Endometrial microvascular endothelial cells (primary cell): ENCODE data around the gene SLC16A8. TPM values are rescaled to one million over a fixed set of nuclear protein-coding genes. Genes with fewer than 3 reads are reported as not detected.
"Not testable (repeated sequence)": the region's sequence is repeated elsewhere in the genome, so short reads cannot be mapped to it uniquely, and the experiment has no call there.

Source experiments
- in situ Hi-C: cut with HindIII; loops from 2 replicates; pipeline ENCODE4 v1.10.0; 2017; ENCODE audit warnings: low sequenced_read_pairs, low pct_unique_long_range_greater_than_20kb; ENCODE audit errors: inconsistent ontology term
- total RNA-seq: library from RNA; depleted of rRNA; stranded (reverse); fragments of >200 nt; gene quantifications from one replicate; pipeline ENCODE4 v1.2.3, GENCODE V29; 2015; ENCODE audit errors: inconsistent ontology term

The SLC16A8 gene, protein sequence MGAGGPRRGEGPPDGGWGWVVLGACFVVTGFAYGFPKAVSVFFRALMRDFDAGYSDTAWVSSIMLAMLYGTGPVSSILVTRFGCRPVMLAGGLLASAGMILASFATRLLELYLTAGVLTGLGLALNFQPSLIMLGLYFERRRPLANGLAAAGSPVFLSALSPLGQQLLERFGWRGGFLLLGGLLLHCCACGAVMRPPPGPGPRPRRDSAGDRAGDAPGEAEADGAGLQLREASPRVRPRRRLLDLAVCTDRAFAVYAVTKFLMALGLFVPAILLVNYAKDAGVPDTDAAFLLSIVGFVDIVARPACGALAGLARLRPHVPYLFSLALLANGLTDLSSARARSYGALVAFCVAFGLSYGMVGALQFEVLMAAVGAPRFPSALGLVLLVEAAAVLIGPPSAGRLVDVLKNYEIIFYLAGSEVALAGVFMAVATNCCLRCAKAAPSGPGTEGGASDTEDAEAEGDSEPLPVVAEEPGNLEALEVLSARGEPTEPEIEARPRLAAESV
- total RNA-seq, result not detected

- in situ Hi-C loops, result no loop called here
Observed at GRCh38 chr22:38083931-38084631, at the start of gene SLC16A8. TSS of gene SLC16A8 (minus strand) at chr22:38084184. CDS start at chr22:38082873, 1,311 bp downstream.

- in situ Hi-C loops, result no loop called here
Observed at GRCh38 chr22:38133331-38133730, 49.3 kb upstream of the SLC16A8 start.

GRCh38 chr22:38132794-38133193 lies 48.8 kb upstream of the SLC16A8 start:
- in situ Hi-C loops, result no loop called here

GRCh38 chr22:38132136-38132535 lies 48.2 kb upstream of the SLC16A8 start:
- in situ Hi-C loops, result no loop called here

DNA sequence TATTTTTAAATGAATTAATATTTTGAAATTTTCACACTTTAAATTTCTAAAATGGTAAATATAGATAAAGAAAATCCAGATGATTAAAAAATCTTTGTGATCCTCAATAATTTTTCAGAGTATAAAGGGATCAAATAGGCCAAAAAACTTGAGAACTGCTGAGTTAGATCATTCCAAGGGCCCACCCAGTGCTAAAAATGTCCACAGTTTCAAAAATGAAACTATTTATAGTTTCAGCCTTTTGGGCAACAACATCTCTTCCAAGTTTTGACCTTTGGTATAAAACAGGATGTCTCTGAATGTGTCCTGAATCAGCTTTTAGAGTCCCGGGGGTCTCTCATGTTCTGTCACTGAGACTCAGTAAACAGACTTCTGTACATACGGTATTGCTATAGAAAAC lies 47.4 kb upstream of the SLC16A8 start:
- in situ Hi-C loops, result no loop called here

DNA sequence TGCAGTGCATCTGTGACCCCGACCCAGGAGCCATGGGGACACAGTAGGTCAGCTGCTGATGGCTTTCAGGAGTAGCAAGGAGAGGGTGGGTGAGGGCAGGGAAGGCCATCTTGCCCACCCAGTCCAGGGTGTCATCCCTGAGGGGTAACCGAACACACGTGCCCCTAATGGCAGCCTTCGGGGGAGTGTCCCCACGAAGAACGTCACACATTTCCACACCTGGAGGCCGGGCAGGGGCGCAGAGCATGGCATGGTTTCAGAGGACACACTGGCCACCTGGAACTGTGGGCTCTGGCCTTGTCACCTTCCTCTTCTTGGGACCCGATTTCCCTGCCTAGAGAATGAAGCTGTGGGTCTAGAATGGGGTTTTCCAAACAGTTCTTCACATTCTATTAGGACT lies 45.9 kb upstream of the SLC16A8 start:
- in situ Hi-C loops, result no loop called here

GRCh38 chr22:38129021-38129420 lies 45.0 kb upstream of the SLC16A8 start:
- in situ Hi-C loops, result no loop called here

- in situ Hi-C loops, result no loop called here
Observed at GRCh38 chr22:38127869-38128268, 43.9 kb upstream of the SLC16A8 start.

DNA sequence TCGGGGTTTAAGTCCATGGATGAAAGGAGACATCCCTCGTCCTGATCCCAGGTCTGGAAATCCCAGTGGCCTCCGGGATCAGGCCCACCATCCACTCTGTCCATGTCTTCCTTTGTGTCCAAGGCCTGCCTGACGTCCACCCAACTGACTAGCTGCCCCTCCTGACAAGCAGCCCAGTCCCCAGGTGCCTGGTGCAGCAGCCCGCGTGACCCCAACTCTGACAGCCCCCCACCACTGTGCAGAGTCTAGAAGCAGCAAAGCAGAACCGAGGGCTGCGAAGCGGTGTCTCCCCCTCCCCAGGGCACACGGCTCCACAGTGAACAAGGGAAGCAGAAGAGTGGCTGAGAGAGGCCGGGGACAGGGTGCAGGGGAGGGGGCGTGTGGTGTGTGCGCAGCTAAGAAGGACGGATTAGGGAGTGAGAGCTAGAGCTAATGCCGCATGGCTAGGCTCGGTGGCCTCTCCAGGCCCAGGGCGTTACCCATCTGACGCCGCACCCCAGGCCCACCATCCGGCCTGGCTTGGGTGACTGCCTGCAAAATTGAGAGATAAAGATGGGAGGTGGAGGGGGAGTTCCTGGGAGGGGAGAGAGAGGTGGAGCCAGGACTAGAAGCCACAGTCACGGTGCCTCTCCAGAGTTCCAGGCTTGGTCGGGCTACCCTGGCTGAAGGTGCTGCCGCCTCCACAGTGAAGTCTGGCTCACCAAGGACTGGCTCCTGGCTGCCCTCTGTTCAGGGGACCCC lies 43.1 kb upstream of the SLC16A8 start:
- in situ Hi-C loops, result no loop called here

GRCh38 chr22:38125751-38126201 lies 41.8 kb upstream of the SLC16A8 start:
- in situ Hi-C loops, result no loop called here

- in situ Hi-C loops, result no loop called here
Observed at GRCh38 chr22:38125038-38125610, 41.1 kb upstream of the SLC16A8 start.

GRCh38 chr22:38124236-38124974 lies 40.4 kb upstream of the SLC16A8 start:
- in situ Hi-C loops, result no loop called here

- in situ Hi-C loops, result no loop called here
Observed at GRCh38 chr22:38122616-38123015, 38.6 kb upstream of the SLC16A8 start.

- in situ Hi-C loops, result no loop called here
Observed at GRCh38 chr22:38120359-38121110, 36.6 kb upstream of the SLC16A8 start.

DNA sequence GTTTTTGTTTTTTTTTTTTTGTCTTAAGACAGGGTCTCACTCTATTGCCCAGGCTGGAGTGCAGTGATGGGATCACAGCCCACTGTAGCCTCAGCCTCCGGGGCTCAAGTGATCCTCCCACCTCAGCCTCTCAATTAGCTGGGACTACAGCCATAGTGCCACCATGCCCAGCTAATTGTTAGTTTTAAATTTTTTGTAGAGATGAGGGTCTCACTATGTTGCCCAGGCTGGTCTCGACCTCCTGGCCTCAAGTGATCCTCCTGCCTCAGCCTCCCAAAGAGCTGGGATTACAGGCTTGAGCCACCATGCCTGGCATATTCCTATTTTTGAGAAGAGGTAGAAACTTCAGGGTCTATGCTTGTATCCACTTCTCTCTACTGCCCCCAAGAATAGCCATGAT lies 34.8 kb upstream of the SLC16A8 start:
- in situ Hi-C loops, result not testable (repeated sequence)

GRCh38 chr22:38118182-38118581 lies 34.2 kb upstream of the SLC16A8 start:
- in situ Hi-C loops, result no loop called here

- in situ Hi-C loops, result not testable (repeated sequence)
Observed at GRCh38 chr22:38117556-38117955, 33.6 kb upstream of the SLC16A8 start.
